Measurements from ENCODE around the gene NEURL1B. TPM values are rescaled to one million over a fixed set of nuclear protein-coding genes. Genes with fewer than 3 reads are reported as not detected.

The NEURL1B gene
- total RNA-seq, 4 donors from 2014 or later = 21.7 to 59.9 (median 41.5) TPM

- Histone ChIP-seq H3K27me3 (no peaks in the 10 kb centered on the region), H3K36me3 (no peaks in the 10 kb centered on the region), H3K9me3 (no peaks in the 10 kb centered on the region), H3K27ac (peak overlapping the region; percentile 89 to 99 (median 98)), H3K4me1 (peaks cover 0 to 59% (median 31%) of the 10 kb centered on the region in 3 donors), H3K4me3 (no peak overlapping the region)
- WGBS, 2 donors (ENCODE audit: low coverage in 1 of 2) = 42 to 80% methylated on average over 1 to 2 of the region's 14 CpGs
- ATAC-seq = no peak
- TF ChIP-seq POLR2AphosphoS5 (IDR thresholded peaks at IDR 0.05) (no peak), EP300 (IDR thresholded peaks at IDR 0.05) (no peak), POLR2A (IDR thresholded peaks at IDR 0.05) (no peak)
- TF ChIP-seq, protein P1, sequence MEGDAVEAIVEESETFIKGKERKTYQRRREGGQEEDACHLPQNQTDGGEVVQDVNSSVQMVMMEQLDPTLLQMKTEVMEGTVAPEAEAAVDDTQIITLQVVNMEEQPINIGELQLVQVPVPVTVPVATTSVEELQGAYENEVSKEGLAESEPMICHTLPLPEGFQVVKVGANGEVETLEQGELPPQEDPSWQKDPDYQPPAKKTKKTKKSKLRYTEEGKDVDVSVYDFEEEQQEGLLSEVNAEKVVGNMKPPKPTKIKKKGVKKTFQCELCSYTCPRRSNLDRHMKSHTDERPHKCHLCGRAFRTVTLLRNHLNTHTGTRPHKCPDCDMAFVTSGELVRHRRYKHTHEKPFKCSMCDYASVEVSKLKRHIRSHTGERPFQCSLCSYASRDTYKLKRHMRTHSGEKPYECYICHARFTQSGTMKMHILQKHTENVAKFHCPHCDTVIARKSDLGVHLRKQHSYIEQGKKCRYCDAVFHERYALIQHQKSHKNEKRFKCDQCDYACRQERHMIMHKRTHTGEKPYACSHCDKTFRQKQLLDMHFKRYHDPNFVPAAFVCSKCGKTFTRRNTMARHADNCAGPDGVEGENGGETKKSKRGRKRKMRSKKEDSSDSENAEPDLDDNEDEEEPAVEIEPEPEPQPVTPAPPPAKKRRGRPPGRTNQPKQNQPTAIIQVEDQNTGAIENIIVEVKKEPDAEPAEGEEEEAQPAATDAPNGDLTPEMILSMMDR (IDR thresholded peaks at IDR 0.05) = no peak
Measured at GRCh38 chr5:172732201-172732865, 91.3 kb downstream of the NEURL1B start.

- TF ChIP-seq EP300 (IDR thresholded peaks at IDR 0.05) (no peak), POLR2A (IDR thresholded peaks at IDR 0.05) (peak; percentile 18 to 57), POLR2AphosphoS5 (IDR thresholded peaks at IDR 0.05) (peak; percentile 91)
- TF ChIP-seq, protein P1 (IDR thresholded peaks at IDR 0.05) = peak in 2 of 4 experiments; percentile 40
- ATAC-seq = peak; percentile 94
- WGBS, 2 donors (ENCODE audit: low coverage in 1 of 2) = 28 to 67% methylated on average over 1 to 4 of the region's 17 CpGs
- no peaks in the 10 kb centered on the region for H3K36me3 ChIP-seq
- peaks cover 0 to 59% (median 31%) of the 10 kb centered on the region in 3 donors for H3K4me1 ChIP-seq
- H3K27ac ChIP-seq = peak overlapping the region; percentile 89 to 99 (median 98)
- H3K4me3 ChIP-seq = peak overlapping the region in 1 of 2 donors; percentile 7
- H3K9me3 ChIP-seq = no peaks in the 10 kb centered on the region
- H3K27me3 ChIP-seq = no peaks in the 10 kb centered on the region
Measured at GRCh38 chr5:172733131-172733973, 92.3 kb downstream of the NEURL1B start.

DNA sequence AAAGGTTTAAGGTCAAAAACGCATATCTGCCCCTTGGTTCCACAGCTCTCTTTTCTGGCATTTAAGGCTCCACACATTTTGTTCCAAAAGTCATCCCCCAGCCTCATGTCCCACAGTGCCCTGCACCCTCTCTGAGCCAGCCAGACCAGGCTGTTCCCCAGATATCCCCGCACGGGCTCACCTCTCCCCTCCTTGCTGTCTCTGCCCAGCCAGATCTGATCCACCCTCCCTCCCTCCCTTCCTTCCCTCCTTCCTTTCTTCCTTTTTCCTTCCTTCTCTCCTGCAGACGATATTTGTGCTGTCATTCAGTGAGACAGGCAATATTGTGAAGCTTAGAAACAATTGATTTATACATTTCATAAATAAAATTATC is 92.9 kb downstream of the NEURL1B start:
- no peak overlapping the region for H3K4me3 ChIP-seq
- H3K27ac ChIP-seq = peak overlapping the region; percentile 89 to 99 (median 98)
- peak; percentile 35 for ATAC-seq
- H3K9me3 ChIP-seq = no peaks in the 10 kb centered on the region
- no peaks in the 10 kb centered on the region for H3K36me3 ChIP-seq
- no peaks in the 10 kb centered on the region for H3K27me3 ChIP-seq
- H3K4me1 ChIP-seq = peaks cover 0 to 59% (median 31%) of the 10 kb centered on the region in 3 donors
- TF ChIP-seq, protein P1 (IDR thresholded peaks at IDR 0.05) = no peak
- TF ChIP-seq POLR2AphosphoS5 (IDR thresholded peaks at IDR 0.05) (no peak), EP300 (IDR thresholded peaks at IDR 0.05) (no peak), POLR2A (IDR thresholded peaks at IDR 0.05) (no peak)
- WGBS, 2 donors (ENCODE audit: low coverage in 1 of 2) = 0 to 8% methylated on average over 4 of the region's 4 CpGs

GRCh38 chr5:172735141-172735831 is 94.2 kb downstream of the NEURL1B start:
- H3K4me3 ChIP-seq = no peak overlapping the region
- no peaks in the 10 kb centered on the region for H3K27me3 ChIP-seq
- 90 to 100% methylated on average over 3 to 7 of the region's 12 CpGs for WGBS, 2 donors (ENCODE audit: low coverage in 1 of 2)
- no peak for ATAC-seq
- H3K4me1 ChIP-seq = peaks cover 0 to 69% (median 34%) of the 10 kb centered on the region in 3 donors
- no peaks in the 10 kb centered on the region for H3K9me3 ChIP-seq
- no peaks in the 10 kb centered on the region for H3K36me3 ChIP-seq
- H3K27ac ChIP-seq = peak overlapping the region; percentile 89 to 99 (median 98)
- TF ChIP-seq, protein P1 (IDR thresholded peaks at IDR 0.05) = no peak
- TF ChIP-seq POLR2AphosphoS5 (IDR thresholded peaks at IDR 0.05) (no peak), EP300 (IDR thresholded peaks at IDR 0.05) (no peak), POLR2A (IDR thresholded peaks at IDR 0.05) (no peak)

Data from gastroesophageal sphincter (tissue), 4 donors.